Osteoblast (primary cell): ENCODE measurements around the gene TIMM23B. TPM values are rescaled to one million over a fixed set of nuclear protein-coding genes. Genes with fewer than 3 reads are reported as not detected.
"Not testable (repeated sequence)": the region's sequence is repeated elsewhere in the genome, so short reads cannot be mapped to it uniquely, and the experiment has no call there.

Source experiments
- DNase-seq: peaks from one replicate; pipeline ENCODE4 v3.0.0; 2011; ENCODE audit warnings: low spot score, mixed read lengths; ENCODE audit not compliant: insufficient read length; ENCODE audit errors: missing footprints
- H2AFZ ChIP-seq: 2 replicates; pipeline ENCODE4 v1.6.0; 2011; ENCODE audit warnings: mild to moderate bottlenecking, low read length
- H3K27ac ChIP-seq: 2 replicates; pipeline ENCODE4 v1.5.1; 2011; ENCODE audit warnings: mild to moderate bottlenecking, low read depth, low read length, moderate library complexity
- H3K27me3 ChIP-seq: 2 replicates; pipeline ENCODE4 v1.6.0; 2012; ENCODE audit warnings: mild to moderate bottlenecking, control low read depth, inconsistent platforms, low read length, moderate library complexity; ENCODE audit not compliant: insufficient read depth
- H3K36me3 ChIP-seq: 2 replicates; pipeline ENCODE4 v1.5.1; 2011; ENCODE audit warnings: mild to moderate bottlenecking, low read length, control low read depth, moderate library complexity; ENCODE audit not compliant: insufficient read depth
- H3K4me1 ChIP-seq: 2 replicates; pipeline ENCODE4 v1.5.1; 2011; ENCODE audit warnings: mild to moderate bottlenecking, low read length, control low read depth, moderate library complexity; ENCODE audit not compliant: insufficient read depth
- H3K4me2 ChIP-seq: 2 replicates; pipeline ENCODE4 v1.6.0; 2011; ENCODE audit warnings: mild to moderate bottlenecking, low read length; ENCODE audit not compliant: insufficient read depth
- H3K4me3 ChIP-seq: fragments of 200-600 bp; sonication (generic); 3 replicates; pipeline ENCODE4 v1.5.1; 2012; ENCODE audit warnings: mild to moderate bottlenecking, low read length, inconsistent platforms; ENCODE audit not compliant: insufficient read depth
- H3K79me2 ChIP-seq: 2 replicates; pipeline ENCODE4 v1.6.0; 2012; ENCODE audit warnings: mild to moderate bottlenecking, low read length, control low read depth, inconsistent platforms; ENCODE audit not compliant: insufficient read depth
- H3K9me3 ChIP-seq: 2 replicates; pipeline ENCODE4 v1.5.1; 2011; ENCODE audit warnings: low read depth, low read length, control low read depth
- H4K20me1 ChIP-seq: 2 replicates; pipeline ENCODE4 v1.6.0; 2012; ENCODE audit warnings: mild to moderate bottlenecking, low read length, control low read depth; ENCODE audit not compliant: insufficient read depth
- total RNA-seq: library from RNA; depleted of rRNA; stranded (reverse); fragments of >200 nt; gene quantifications from 2 replicates; pipeline ENCODE4 v1.2.3, GENCODE V29; 2012

The TIMM23B gene
- total RNA-seq, 1 donor, result 22.8 TPM

DNA sequence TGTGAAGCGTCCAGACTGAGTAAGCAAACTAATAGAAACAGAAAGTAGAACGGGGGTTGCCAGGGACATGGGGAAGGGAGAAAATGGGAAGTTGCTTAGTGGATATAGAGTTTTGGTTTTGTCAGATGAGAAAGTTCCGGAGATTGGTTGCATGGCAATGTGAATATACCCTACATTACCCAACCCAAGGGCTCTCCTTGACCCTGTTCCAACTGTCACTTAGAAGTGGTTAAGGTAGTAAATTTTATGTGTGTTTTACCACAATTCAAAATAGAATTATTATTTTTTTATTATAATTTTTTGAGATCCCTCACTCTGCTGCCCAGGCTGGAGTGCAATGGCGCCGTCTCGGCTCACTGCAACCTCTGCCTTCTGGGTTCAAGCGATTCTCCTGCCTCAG, 72.2 kb downstream of the TIMM23B start:
- not testable (repeated sequence) for H3K27me3 ChIP-seq, DNase-seq, H3K36me3 ChIP-seq

GRCh38 chr10:50015596-50016220, 73.9 kb downstream of the TIMM23B start:
- not testable (repeated sequence) for H3K4me3 ChIP-seq, DNase-seq, H3K79me2 ChIP-seq, H3K4me1 ChIP-seq, H3K36me3 ChIP-seq, H3K27me3 ChIP-seq, H3K27ac ChIP-seq, H3K4me2 ChIP-seq, H2AFZ ChIP-seq, H4K20me1 ChIP-seq, H3K9me3 ChIP-seq

More for the DNA sequence above, 72.2 kb downstream of the TIMM23B start:
- not testable (repeated sequence) for H4K20me1 ChIP-seq, H3K4me1 ChIP-seq, H2AFZ ChIP-seq, H3K4me3 ChIP-seq, H3K79me2 ChIP-seq, H3K27ac ChIP-seq, H3K9me3 ChIP-seq, H3K4me2 ChIP-seq

GRCh38 chr10:50016926-50017325, 75.1 kb downstream of the TIMM23B start:
- H2AFZ ChIP-seq, H3K79me2 ChIP-seq, H3K9me3 ChIP-seq, H3K27ac ChIP-seq, DNase-seq, H3K4me3 ChIP-seq, H3K27me3 ChIP-seq, H3K4me2 ChIP-seq, H3K4me1 ChIP-seq, H3K36me3 ChIP-seq, H4K20me1 ChIP-seq: not testable (repeated sequence)

DNA sequence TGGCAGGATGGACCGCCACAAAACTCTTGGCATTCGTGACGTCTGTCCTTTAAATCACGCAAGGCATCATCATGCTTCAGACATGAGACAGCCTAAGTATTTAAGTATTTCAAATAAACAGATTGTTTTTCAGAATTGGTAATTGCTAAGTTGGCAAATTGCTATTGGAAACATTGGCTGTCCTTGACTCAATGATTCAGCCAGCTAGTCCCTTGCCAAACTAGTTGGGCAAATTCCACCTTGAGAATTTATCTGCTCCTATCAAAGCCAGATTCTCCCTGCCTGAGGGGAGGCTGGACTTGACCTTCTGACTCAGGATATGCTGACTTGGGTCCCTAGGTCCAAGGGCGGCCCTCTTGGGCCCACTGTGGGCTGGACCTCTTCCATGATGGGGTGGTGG, 75.8 kb downstream of the TIMM23B start:
- not testable (repeated sequence) for H3K4me1 ChIP-seq, H3K79me2 ChIP-seq, H3K36me3 ChIP-seq, H3K4me3 ChIP-seq, DNase-seq, H3K4me2 ChIP-seq, H3K27ac ChIP-seq, H4K20me1 ChIP-seq, H3K9me3 ChIP-seq, H3K27me3 ChIP-seq, H2AFZ ChIP-seq

GRCh38 chr10:50019279-50019678, 77.4 kb downstream of the TIMM23B start:
- not testable (repeated sequence) for H3K4me1 ChIP-seq, H3K79me2 ChIP-seq, H3K27me3 ChIP-seq, H2AFZ ChIP-seq, H4K20me1 ChIP-seq, H3K4me3 ChIP-seq, H3K4me2 ChIP-seq, H3K36me3 ChIP-seq, H3K9me3 ChIP-seq, H3K27ac ChIP-seq, DNase-seq

- H3K4me1 ChIP-seq, DNase-seq, H3K4me3 ChIP-seq, H3K4me2 ChIP-seq, H3K27me3 ChIP-seq, H2AFZ ChIP-seq, H4K20me1 ChIP-seq, H3K27ac ChIP-seq, H3K36me3 ChIP-seq, H3K79me2 ChIP-seq, H3K9me3 ChIP-seq: not testable (repeated sequence)
These were observed 78.7 kb downstream of the TIMM23B start for GRCh38 chr10:50020451-50021024.
